Aorta (tissue), 5 donors: ENCODE data around the gene RRP1B. TPM values are rescaled to one million over a fixed set of nuclear protein-coding genes. Genes with fewer than 3 reads are reported as not detected.

Source experiments
- ATAC-seq: fragments of 200-7000 bp; cut with Tn5 transposase; one replicate; pipeline ENCODE4 v1.9.1; 2022; ENCODE audit warnings: moderate library complexity; ENCODE audit not compliant: low FRiP score
- DNase-seq, 2 donors: peaks; one replicate each; pipeline ENCODE4 v3.0.0-alpha.2; 2020
- H3K27ac ChIP-seq, 2 donors: one replicate each; pipeline ENCODE4 v1.5.1; 2013; ENCODE audit warnings: low read length in 2 of 2, mild to moderate bottlenecking in 2 of 2, moderate library complexity in 2 of 2, control low read depth in 1 of 2, inconsistent platforms in 1 of 2, low read depth in 1 of 2
- H3K27me3 ChIP-seq, 2 donors: one replicate each; pipeline ENCODE4 v1.6.1; 2013; ENCODE audit warnings: control low read depth in 1 of 2, low read length in 1 of 2, mild to moderate bottlenecking in 1 of 2, moderate library complexity in 1 of 2; ENCODE audit not compliant: insufficient read depth in 2 of 2, control insufficient read depth in 1 of 2
- H3K36me3 ChIP-seq, 2 donors: one replicate each; pipeline ENCODE4 v1.6.1; 2013; ENCODE audit warnings: control low read depth in 1 of 2, low read length in 1 of 2, mild to moderate bottlenecking in 1 of 2; ENCODE audit not compliant: insufficient read depth in 2 of 2, control insufficient read depth in 1 of 2
- H3K4me1 ChIP-seq, 2 donors: one replicate each; pipeline ENCODE4 v1.6.1; 2013; ENCODE audit warnings: low read length in 2 of 2, control low read depth in 1 of 2, mild to moderate bottlenecking in 1 of 2, moderate library complexity in 1 of 2; ENCODE audit not compliant: insufficient read depth in 2 of 2, control insufficient read depth in 1 of 2
- H3K4me3 ChIP-seq, 2 donors: one replicate each; pipeline ENCODE4 v1.5.1; 2013; ENCODE audit warnings: low read length in 2 of 2, control low read depth in 1 of 2, mild to moderate bottlenecking in 1 of 2
- H3K9me3 ChIP-seq: one replicate; pipeline ENCODE4 v1.6.1; 2013; ENCODE audit warnings: mild to moderate bottlenecking, low read length; ENCODE audit not compliant: control insufficient read depth
- WGBS, 2 donors: extraction: QIAGEN DNeasy Blood & Tissue Kit; methylation state at CpG; one replicate each; pipeline ENCODE4 v1.1.7; 2013; 5-methylcytosine and 5-hydroxymethylcytosine counted together
- intact Hi-C, 2 donors: fragments of 100-400 bp; cut with DNase I; formaldehyde crosslinking; loops; one replicate each; pipeline versions ENCODE4 v1.14.2 to v1.15.0; 2022
- microRNA-seq, 2 donors: library from miRNA; unstranded; fragments of <30 nt; microRNA quantifications; one replicate each; pipeline ENCODE4 v1.2.0, GENCODE V29; 2020
- polyA plus RNA-seq, 2 donors: library from polyadenylated mRNA; stranded (reverse); fragments of 200-250 nt; gene quantifications; one replicate each; pipeline ENCODE4 v1.2.3, GENCODE V29; 2013
- total RNA-seq, 2 donors: library from RNA; stranded (reverse); fragmentation: NEBNext Ultra II Directional; extraction: Animal tissue kit (Norgen Biotek cat#: 25700); gene quantifications; one replicate each; pipeline ENCODE4 v1.2.1, GENCODE V29; 2021
- donor health status: healthy with polysubstance abuse.
- donor health status: Bipolar disorder and iron deficiency.
- donor health status: DM: no; HTN: no; CAD: no.
- donor health status: DM: no; HTN: no; CAD: no.
- donor health status: DM: yes; HTN: yes; CAD: no.

The RRP1B gene
- total and polyA plus RNA-seq, 4 donors = 4.9 to 16.4 (median 10.9) TPM

GRCh38 chr21:43737158-43737950 lies 78.0 kb downstream of the RRP1B start:
- 80 to 88% methylated on average over 35 of the region's 35 CpGs for WGBS, 2 donors
- ATAC-seq (no peak), DNase-seq (no peak)
- H3K4me1 ChIP-seq = no peaks in the 10 kb centered on the region
- no peaks in the 10 kb centered on the region for H3K27me3 ChIP-seq
- H3K36me3 ChIP-seq = no peaks in the 10 kb centered on the region
- no peak overlapping the region for H3K27ac ChIP-seq
- no peaks in the 10 kb centered on the region for H3K9me3 ChIP-seq
- intact Hi-C loops = no loop called here
- H3K4me3 ChIP-seq = no peak overlapping the region

- 91% methylated on average over 25 of the region's 25 CpGs for WGBS, 2 donors
- intact Hi-C loops = no loop called here
- ATAC-seq = peak; percentile 17
Observed at GRCh38 chr21:43739621-43740435, 80.5 kb downstream of the RRP1B start.

GRCh38 chr21:43740497-43741156 lies 81.3 kb downstream of the RRP1B start:
- no peak for DNase-seq
- peak; percentile 30 for ATAC-seq
- H3K27me3 ChIP-seq = no peaks in the 10 kb centered on the region
- H3K36me3 ChIP-seq = peaks cover 0 to 5% of the 10 kb centered on the region in 2 donors
- WGBS, 2 donors = 44 to 49% methylated on average over 20 to 25 of the region's 25 CpGs
- H3K9me3 ChIP-seq = no peaks in the 10 kb centered on the region
- intact Hi-C loops = no loop called here
- H3K27ac ChIP-seq = no peak overlapping the region
- no peaks in the 10 kb centered on the region for H3K4me1 ChIP-seq
- H3K4me3 ChIP-seq = no peak overlapping the region

More at GRCh38 chr21:43739621-43740435, 80.5 kb downstream of the RRP1B start:
- H3K9me3 ChIP-seq = no peaks in the 10 kb centered on the region
- no peak overlapping the region for H3K4me3 ChIP-seq
- no peak overlapping the region for H3K27ac ChIP-seq
- no peak for DNase-seq
- H3K4me1 ChIP-seq = no peaks in the 10 kb centered on the region
- peaks cover 0 to 5% of the 10 kb centered on the region in 2 donors for H3K36me3 ChIP-seq
- no peaks in the 10 kb centered on the region for H3K27me3 ChIP-seq

- ATAC-seq (no peak), DNase-seq (no peak)
- Histone ChIP-seq H3K27me3 (no peaks in the 10 kb centered on the region), H3K27ac (no peak overlapping the region), H3K9me3 (no peaks in the 10 kb centered on the region), H3K4me1 (no peaks in the 10 kb centered on the region), H3K4me3 (no peak overlapping the region), H3K36me3 (peaks cover 0 to 5% of the 10 kb centered on the region in 2 donors)
- 57 to 76% methylated on average over 16 to 28 of the region's 28 CpGs for WGBS, 2 donors
- intact Hi-C loops = no loop called here
Observed at GRCh38 chr21:43741423-43742096, 82.2 kb downstream of the RRP1B start.

- WGBS, 2 donors = 94 to 97% methylated on average over 8 of the region's 8 CpGs
- Histone ChIP-seq H3K27me3 (no peaks in the 10 kb centered on the region), H3K4me1 (no peaks in the 10 kb centered on the region), H3K27ac (no peak overlapping the region), H3K4me3 (no peak overlapping the region), H3K9me3 (no peaks in the 10 kb centered on the region), H3K36me3 (peaks cover 2 to 5% of the 10 kb centered on the region in 2 donors)
- intact Hi-C loops = no loop called here
- no peak for ATAC-seq
- DNase-seq = no peak
Observed at GRCh38 chr21:43743947-43744346, 84.6 kb downstream of the RRP1B start.

GRCh38 chr21:43744725-43745124 lies 85.4 kb downstream of the RRP1B start:
- intact Hi-C loops = no loop called here
- Histone ChIP-seq H3K4me1 (no peaks in the 10 kb centered on the region), H3K4me3 (no peak overlapping the region), H3K27me3 (no peaks in the 10 kb centered on the region), H3K9me3 (no peaks in the 10 kb centered on the region), H3K36me3 (peaks cover 2 to 5% of the 10 kb centered on the region in 2 donors), H3K27ac (no peak overlapping the region)
- DNase-seq = no peak
- WGBS, 2 donors = 96 to 97% methylated on average over 18 of the region's 18 CpGs
- ATAC-seq = no peak

Small RNA genes within 50 kb of the gene (microRNA-seq; reads per million reads assigned to microRNA genes)
- 0 reads per million in 2 donors for gene MIR6070

Other genes starting within 250 kb of the RRP1B start
- 10 to 100 TPM; 18.1 to 51.4 TPM for gene SIK1, start 232.4 kb upstream of the RRP1B start, total RNA-seq
- under 1 TPM; 0.72 to 0.75 TPM for gene SIK1, start 232.4 kb upstream of the RRP1B start, polyA plus RNA-seq
- under 1 TPM in 1 of 2 donors, not detected in 1; 0.51 TPM for gene HSF2BP, start 72 bp upstream of the RRP1B start, total RNA-seq
- gene HSF2BP, start 72 bp upstream of the RRP1B start, polyA plus RNA-seq = not detected
- gene PDXK, start 59.6 kb downstream of the RRP1B start, total RNA-seq = 10 to 100 TPM; 90.7 to 94.4 TPM
- 10 to 100 TPM; 25.8 to 38.2 TPM for gene PDXK, start 59.6 kb downstream of the RRP1B start, polyA plus RNA-seq
- gene CSTB, start 116.7 kb downstream of the RRP1B start, total RNA-seq = 10 to 100 TPM; 30.3 to 44.3 TPM
- 10 to 100 TPM; 44.6 to 71.6 TPM for gene CSTB, start 116.7 kb downstream of the RRP1B start, polyA plus RNA-seq
- gene RRP1, start 130.0 kb downstream of the RRP1B start, total RNA-seq = 10 to 100 TPM; 17.5 to 18.1 TPM
- gene RRP1, start 130.0 kb downstream of the RRP1B start, polyA plus RNA-seq = 10 to 100 TPM in 1 of 2 donors, 1 to 10 TPM in 1; 4.4 to 17.9 TPM
- 10 to 100 TPM; 36.0 to 45.5 TPM for gene AGPAT3, start 205.7 kb downstream of the RRP1B start, total RNA-seq
- gene AGPAT3, start 205.7 kb downstream of the RRP1B start, polyA plus RNA-seq = 10 to 100 TPM in 1 of 2 donors, 1 to 10 TPM in 1; 8.3 to 11.4 TPM